ENCODE measurements around the gene ERMP1.
"Not testable (repeated sequence)": the region's sequence is repeated elsewhere in the genome, so short reads cannot be mapped to it uniquely, and the experiment has no call there.

The ERMP1 gene

GRCh38 chr9:5817862-5818261 lies 15.1 kb downstream of the ERMP1 start:
- peak; percentile 71 for DNase-seq

DNA sequence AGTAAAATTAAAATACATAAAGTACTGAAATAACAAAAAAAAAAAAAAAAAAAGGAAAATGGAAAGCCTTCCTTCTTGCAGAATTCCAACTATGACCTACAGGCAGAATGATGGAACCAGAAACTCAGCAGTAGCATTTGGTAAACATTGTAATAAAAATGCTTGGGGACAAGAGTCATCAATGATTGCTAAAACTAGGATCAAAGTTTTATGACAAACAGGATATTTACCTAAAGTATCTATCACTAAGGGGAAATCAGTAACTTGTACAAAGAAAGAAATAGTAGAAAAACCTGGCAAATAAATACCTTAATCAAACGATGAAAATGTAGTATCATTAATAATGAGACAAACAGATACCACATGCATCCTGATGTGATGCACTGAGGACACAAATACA lies 17.5 kb downstream of the ERMP1 start:
- no peak for DNase-seq

- no peak for DNase-seq
Measured at GRCh38 chr9:5813824-5814223, 19.1 kb downstream of the ERMP1 start.

DNA sequence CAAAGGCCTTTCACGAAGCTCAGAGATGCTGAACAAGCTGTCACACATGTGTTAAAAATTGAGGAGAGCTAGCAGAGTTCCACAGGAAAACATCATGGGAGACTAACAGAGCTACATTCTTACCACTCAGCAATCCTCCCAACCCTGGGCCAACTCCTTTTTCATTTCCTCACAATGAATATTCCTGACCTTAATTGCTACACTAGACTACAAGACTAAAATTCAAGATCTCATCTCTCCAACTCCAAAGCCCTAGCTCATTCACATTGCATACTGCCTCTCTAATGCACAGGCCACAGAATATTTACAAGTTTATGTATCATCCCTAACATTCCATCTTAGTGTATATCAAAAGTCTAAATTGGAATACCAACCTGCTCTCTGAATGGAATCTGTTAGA lies 21.2 kb downstream of the ERMP1 start:
- DNase-seq: no peak

DNA sequence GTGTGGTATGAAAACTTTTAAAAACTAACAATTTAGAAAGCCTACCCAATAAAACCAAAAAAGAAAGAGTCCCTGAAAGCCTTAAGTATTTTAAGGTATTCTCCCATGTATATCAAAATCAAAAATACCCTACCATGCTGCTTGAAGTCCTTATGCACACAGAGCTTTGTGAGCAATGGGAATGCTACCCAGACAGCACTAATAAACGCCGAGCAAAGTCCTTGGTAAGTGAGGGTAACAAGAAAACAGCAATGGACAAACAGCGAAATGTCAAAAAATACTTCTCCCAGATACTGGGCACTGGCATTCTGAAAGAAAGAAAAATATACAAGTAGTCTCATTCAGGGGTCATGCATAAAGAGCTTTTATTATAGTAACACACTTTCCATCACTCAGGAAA lies 27.4 kb downstream of the ERMP1 start:
- no peak for DNase-seq

DNA sequence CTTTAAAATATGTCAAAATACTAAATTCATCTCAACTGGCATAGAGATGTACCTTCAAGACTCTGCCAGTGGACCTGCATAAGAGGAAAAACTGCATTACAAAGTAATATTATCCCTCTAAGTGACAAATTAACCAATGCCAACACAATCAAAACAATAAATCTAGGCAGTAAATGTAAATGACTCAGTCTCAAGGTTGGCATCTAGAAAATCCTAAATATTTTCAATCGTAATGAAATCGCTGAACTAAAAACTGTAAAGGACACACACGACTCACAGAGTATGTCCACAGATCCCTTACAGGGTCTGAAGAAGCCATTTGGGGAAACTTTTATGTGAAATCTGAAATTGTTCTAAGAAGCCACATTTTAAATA lies 31.2 kb downstream of the ERMP1 start:
- no peak for DNase-seq

- no peak for DNase-seq
Measured at GRCh38 chr9:5800969-5801738, 31.8 kb downstream of the ERMP1 start.

DNA sequence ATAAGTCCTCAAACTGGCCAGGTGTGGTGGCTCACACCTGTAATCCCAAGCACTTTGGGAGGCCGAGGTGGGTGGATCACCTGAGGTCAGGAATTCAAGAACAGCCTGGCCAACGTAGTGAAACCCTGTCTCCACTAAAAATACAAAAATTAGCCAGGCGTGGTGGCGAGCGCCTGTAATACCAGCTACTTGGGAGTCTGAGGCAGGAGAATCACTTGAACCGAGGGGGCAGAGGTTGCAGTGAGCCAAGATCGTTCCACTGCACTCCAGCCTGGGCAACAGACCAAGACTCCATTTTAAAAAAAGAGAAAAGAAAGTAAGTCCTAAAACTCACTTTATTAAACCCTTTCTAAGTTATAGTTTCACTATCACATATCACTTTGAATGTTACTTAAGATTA lies 32.5 kb downstream of the ERMP1 start:
- DNase-seq: not testable (repeated sequence)

GRCh38 chr9:5799314-5799713 lies 33.6 kb downstream of the ERMP1 start:
- DNase-seq: peak; percentile 26

DNA sequence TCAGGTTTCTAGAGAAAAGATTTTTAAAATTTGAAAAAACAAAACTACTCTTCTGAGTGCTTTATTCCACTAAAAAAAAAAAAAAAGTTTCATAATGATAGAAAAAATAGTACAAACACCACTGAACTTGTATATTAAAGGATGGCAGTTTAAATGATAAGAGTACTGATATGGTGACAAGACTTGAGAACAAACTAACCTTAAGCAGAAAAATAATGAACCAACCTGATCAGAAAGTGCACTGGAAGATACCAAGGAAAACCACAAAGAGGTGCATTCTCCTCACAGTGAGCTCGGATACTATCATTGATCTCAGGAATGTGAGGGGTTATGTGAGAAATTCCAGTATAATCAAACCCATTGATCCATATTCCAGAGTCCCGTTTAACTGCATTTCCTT lies 34.3 kb downstream of the ERMP1 start:
- DNase-seq: no peak

GRCh38 chr9:5796298-5796697 lies 36.6 kb downstream of the ERMP1 start:
- no peak for DNase-seq

DNA sequence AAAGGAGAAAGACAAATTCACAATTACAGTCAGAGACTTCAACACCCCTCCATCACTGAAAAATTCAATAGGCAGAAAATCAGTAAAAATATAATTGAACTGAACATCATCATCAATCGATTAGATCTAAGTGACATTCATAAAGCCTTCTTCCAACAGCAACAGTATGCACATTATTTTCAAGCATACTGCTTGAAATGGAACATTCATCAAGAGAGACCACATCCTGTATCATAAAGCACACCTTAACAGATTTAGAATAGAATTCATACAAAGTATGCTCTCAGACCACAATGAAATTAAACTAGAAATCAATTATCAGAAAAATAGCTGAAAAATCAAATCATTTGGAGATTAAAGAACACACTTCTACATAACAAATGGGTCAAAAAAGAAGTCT lies 39.1 kb downstream of the ERMP1 start:
- DNase-seq: no peak

- DNase-seq: no peak
Measured at GRCh38 chr9:5791870-5792269, 41.0 kb downstream of the ERMP1 start.

- DNase-seq: no peak
Measured at GRCh38 chr9:5790923-5791322, 42.0 kb downstream of the ERMP1 start.

DNA sequence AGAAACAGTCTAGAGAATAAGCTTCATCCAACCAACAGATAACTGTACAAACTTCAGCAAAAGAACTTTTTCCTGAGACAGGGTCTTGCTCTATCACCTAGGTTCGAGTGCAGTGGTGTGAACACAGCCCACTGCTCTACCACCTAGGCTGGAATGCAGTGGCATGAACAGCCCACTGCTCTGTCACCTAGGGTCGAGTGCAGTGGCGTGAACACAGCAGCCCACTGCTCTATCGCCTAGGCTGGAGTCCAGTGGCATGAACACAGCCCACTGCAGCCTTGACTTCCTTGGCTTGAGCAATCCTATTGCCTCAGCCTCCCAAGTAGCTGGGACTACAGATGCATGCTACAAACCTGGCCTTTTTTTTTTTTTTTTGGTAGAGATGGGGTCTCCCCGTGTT lies 43.4 kb downstream of the ERMP1 start:
- no peak for DNase-seq

GRCh38 chr9:5787759-5788302 lies 45.1 kb downstream of the ERMP1 start:
- DNase-seq: no peak

DNA sequence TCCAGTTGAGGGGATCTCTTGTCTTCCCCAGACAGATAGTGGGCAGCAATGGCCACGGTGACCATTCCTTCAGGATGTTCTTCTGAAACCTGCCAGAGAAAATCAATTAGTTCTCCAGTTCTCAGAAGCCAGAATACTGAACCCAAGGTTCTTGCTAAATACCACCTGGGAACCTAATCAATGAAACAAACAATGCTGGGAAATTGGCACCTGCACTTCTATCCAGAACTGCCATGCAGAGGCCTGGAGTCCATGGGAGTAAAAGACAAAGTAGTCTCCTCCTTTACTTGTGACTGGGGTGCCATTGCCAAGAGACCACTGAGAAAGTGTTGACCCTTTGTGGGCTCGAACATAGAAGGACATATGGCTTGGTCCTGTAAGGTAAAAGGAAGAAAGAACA lies 45.7 kb downstream of the ERMP1 start:
- DNase-seq: no peak

DNA sequence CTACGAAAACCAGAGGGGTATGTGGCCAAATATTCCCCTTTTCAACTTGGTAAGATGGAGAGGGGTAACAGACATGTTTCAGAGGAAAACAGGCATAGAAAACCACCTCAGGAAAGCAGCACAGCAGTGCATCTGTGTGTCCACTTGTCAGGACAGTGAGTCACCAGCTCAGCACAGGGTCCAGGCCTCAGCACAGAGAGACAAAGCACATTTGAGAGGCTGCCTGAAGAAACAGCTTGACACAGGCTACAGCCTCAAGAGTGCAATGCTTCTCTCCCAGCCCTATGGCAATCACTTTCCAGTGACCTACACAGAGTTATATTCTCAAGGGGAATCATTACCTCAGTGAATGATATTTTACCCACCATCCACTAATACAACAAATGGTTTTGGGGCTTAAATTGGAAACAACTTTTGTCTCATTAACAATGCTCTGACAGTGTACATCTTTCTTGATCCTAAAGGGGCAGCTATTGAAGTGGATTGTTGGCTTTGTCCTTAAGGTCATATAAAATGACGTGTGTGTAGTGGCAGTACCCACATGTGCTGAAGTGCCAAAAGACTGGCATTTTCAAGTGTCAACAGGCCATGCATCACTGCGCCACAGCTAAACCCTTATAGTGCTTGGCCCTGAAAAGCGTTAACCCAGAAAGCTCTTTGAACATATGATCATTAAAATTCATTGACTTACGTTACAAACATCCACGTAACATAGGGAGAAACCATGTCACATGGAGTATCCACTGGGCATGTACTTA lies 46.4 kb downstream of the ERMP1 start:
- DNase-seq: no peak

GRCh38 chr9:5784526-5785315 lies 48.2 kb downstream of the ERMP1 start:
- no peak for DNase-seq

DNA sequence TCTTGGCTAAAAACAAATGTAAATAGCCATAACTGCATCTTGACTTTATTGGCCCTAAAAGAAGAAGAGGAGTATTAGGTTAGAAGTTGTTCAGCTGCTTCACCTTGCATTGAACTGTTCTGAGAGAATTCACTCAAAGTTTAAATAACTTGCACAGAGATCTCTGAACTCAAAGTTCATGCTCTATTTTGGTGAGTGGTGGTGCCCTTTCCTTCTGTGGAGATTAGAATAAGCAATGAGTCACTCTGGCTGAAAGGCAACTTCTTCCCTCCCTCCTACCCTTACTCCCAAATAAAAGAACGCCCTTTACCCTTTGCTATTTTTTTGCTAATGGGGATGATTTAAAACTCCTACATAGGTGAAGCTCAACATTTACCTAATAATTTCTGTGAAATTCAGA lies 48.9 kb downstream of the ERMP1 start:
- no peak for DNase-seq

DNA sequence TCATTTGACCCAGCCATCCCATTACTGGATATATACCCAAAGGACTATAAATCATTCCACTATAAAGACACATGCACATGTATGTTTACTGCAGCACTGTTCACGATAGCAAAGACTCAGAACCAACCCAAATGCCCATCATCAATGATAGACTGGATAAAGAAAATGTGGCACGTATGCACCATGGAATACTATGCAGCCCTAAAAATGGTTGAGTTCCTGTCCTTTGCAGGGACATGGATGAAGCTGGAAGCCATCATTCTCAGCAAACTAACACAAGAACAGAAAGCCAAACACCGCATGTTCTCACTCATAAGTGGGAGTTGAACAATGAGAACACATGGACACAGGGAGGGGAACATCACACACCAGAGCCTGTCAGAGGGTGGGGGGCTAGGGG lies 49.5 kb downstream of the ERMP1 start:
- DNase-seq: not testable (repeated sequence)

GRCh38 chr9:5779705-5780218 lies 53.2 kb downstream of the ERMP1 start:
- DNase-seq: not testable (repeated sequence)

GRCh38 chr9:5778805-5779204 lies 54.1 kb downstream of the ERMP1 start:
- DNase-seq: no peak

All from fibroblast of skin of abdomen (primary cell).